ENCODE results near the gene OBP2A. TPM values are rescaled to one million over a fixed set of nuclear protein-coding genes. Genes with fewer than 3 reads are reported as not detected.

OBP2A gene
- total RNA-seq, 1 donor from 2014 or later, result not detected

GRCh38 chr9:135592625-135593024 lies 46.7 kb downstream of the OBP2A start:
- Mint-ChIP-seq H3K27ac (no peak overlapping the region), H3K4me1 (no peaks in the 10 kb centered on the region), H3K4me3 (no peak overlapping the region), H3K36me3 (ENCODE audit: low read depth) (no peaks in the 10 kb centered on the region), H3K9me3 (peaks cover 2% of the 10 kb centered on the region), H3K27me3 (peaks cover 17% of the 10 kb centered on the region)
- intact Hi-C loops (cut with micrococcal nuclease), result no loop called here
- ChIA-PET CTCF (no interaction called here), POLR2A (no interaction called here)
- no peak for TF ChIP-seq CTCF (IDR thresholded peaks at IDR 0.05)
- ATAC-seq (ENCODE audit: low read depth) (no peak), DNase-seq (no peak)

GRCh38 chr9:135596211-135596610 lies 50.3 kb downstream of the OBP2A start:
- DNase-seq (no peak), ATAC-seq (ENCODE audit: low read depth) (no peak)
- H3K4me1 Mint-ChIP-seq, result no peaks in the 10 kb centered on the region
- ChIA-PET POLR2A (no interaction called here), CTCF (no interaction called here)
- intact Hi-C loops (cut with micrococcal nuclease), result no loop called here
- H3K4me3 Mint-ChIP-seq, result no peak overlapping the region
- H3K27ac Mint-ChIP-seq, result no peak overlapping the region
- peaks cover 13% of the 10 kb centered on the region for H3K27me3 Mint-ChIP-seq
- peaks cover 2% of the 10 kb centered on the region for H3K9me3 Mint-ChIP-seq
- H3K36me3 Mint-ChIP-seq (ENCODE audit: low read depth), result no peaks in the 10 kb centered on the region
- TF ChIP-seq CTCF (IDR thresholded peaks at IDR 0.05), result no peak

Other genes with a start within 250 kb of the OBP2A start
- 3.1 and 6.7 TPM in 2 replicates for gene PPP1R26, start 66.3 kb upstream of the OBP2A start, total RNA-seq
- gene MRPS2, start 45.4 kb upstream of the OBP2A start, total RNA-seq, result 35.1 and 39.7 TPM in 2 replicates
- gene LCN1, start 24.7 kb upstream of the OBP2A start, total RNA-seq, result not detected in 2 replicates
- not detected in 2 replicates for gene PAEP, start 15.6 kb downstream of the OBP2A start, total RNA-seq
- not detected in 2 replicates for gene GLT6D1, start 93.4 kb downstream of the OBP2A start, total RNA-seq
- gene LCN9, start 117.2 kb downstream of the OBP2A start, total RNA-seq, result not detected in 2 replicates
- not detected in 2 replicates for gene SOHLH1, start 153.4 kb downstream of the OBP2A start, total RNA-seq
- gene KCNT1, start 156.1 kb downstream of the OBP2A start, total RNA-seq, result not detected in 2 replicates